HepG2 (cell line): ENCODE measurements around the gene MICB. TPM values are rescaled to one million over a fixed set of nuclear protein-coding genes. Genes with fewer than 3 reads are reported as not detected.

Source experiments
- ARNT ChIP-seq: fragments of 450-650 bp; IDR thresholded peaks from 2 replicates; pipeline ENCODE4 v1.6.1; 2017
- BRCA1 ChIP-seq: sonication (generic); formaldehyde crosslinking; IDR thresholded peaks from 2 replicates; pipeline ENCODE4 v1.4.0; 2020; ENCODE audit warnings: missing genetic modification reagents
- ELF4 ChIP-seq: sonication (generic); formaldehyde crosslinking; IDR thresholded peaks from 2 replicates; pipeline ENCODE4 v1.5.0; 2020; ENCODE audit warnings: missing genetic modification reagents, mild to moderate bottlenecking, moderate library complexity, borderline replicate concordance
- HNF4G ChIP-seq, 2 experiments: sonication (generic) in 1 of 2; formaldehyde crosslinking in 1 of 2; IDR thresholded peaks; 2 replicates each; pipeline versions ENCODE4 v1.4.0 to v1.6.1; 2011 to 2020; ENCODE audit warnings: borderline replicate concordance in 2 of 2, low read depth in 2 of 2, mild to moderate bottlenecking in 2 of 2, low read length in 1 of 2, missing genetic modification reagents in 1 of 2, moderate library complexity in 1 of 2
- SMARCC2 ChIP-seq: fragments of 450-650 bp; IDR thresholded peaks from 2 replicates; pipeline ENCODE4 v1.6.1; 2017; ENCODE audit warnings: antibody characterized with exemption, mild to moderate bottlenecking
- SNRNP70 ChIP-seq: fragments of 200-400 bp; formaldehyde crosslinking; IDR thresholded peaks from 2 replicates; pipeline ENCODE4 v1.6.1; 2017; ENCODE audit warnings: mild to moderate bottlenecking, low read depth, low read length, moderate library complexity
- TAF15 ChIP-seq: fragments of 200-400 bp; formaldehyde crosslinking; IDR thresholded peaks from one replicate; pipeline ENCODE4 v1.6.1; 2018; ENCODE audit warnings: mild to moderate bottlenecking, low read depth, low read length; ENCODE audit not compliant: poor library complexity, severe bottlenecking
- TMF1 ChIP-seq: sonication (generic); formaldehyde crosslinking; IDR thresholded peaks from 2 replicates; pipeline ENCODE4 v1.8.1; 2022; ENCODE audit warnings: low read depth, missing genetic modification reagents
- ZNF20 ChIP-seq: sonication (generic); formaldehyde crosslinking; IDR thresholded peaks from 2 replicates; pipeline ENCODE4 v1.4.0; 2020; ENCODE audit warnings: mild to moderate bottlenecking, moderate library complexity, missing genetic modification reagents
- ZNF619 ChIP-seq: sonication (generic); formaldehyde crosslinking; IDR thresholded peaks from 2 replicates; pipeline ENCODE4 v1.4.0; 2020; ENCODE audit warnings: mild to moderate bottlenecking, missing genetic modification reagents
- polyA plus RNA-seq, 8 experiments: library from polyadenylated mRNA; depleted of rRNA in 3 of 8; stranded (reverse) in 7 of 8; unstranded in 1 of 8; fragments of >200 nt; fragmentation: Illumina TruSeq in 4 of 8; extraction: Trizol in 4 of 8; gene quantifications; 2 replicates each; pipeline versions ENCODE4 v1.2.1 to v1.2.3, GENCODE V29; 2011 to 2016; ENCODE audit warnings: low read depth in 4 of 8, missing spikeins in 1 of 8, mixed read lengths in 1 of 8; ENCODE audit not compliant: insufficient read depth in 1 of 8
- total RNA-seq, 5 experiments: library from RNA; depleted of rRNA; stranded (reverse); fragments of >200 nt; fragmentation: Illumina TruSeq; extraction: Trizol; gene quantifications; 2 replicates each; pipeline ENCODE4 v1.2.3, GENCODE V29; 2016; ENCODE audit warnings: low read depth in 1 of 5
- TF ChIP-seq, protein P1 (sequence below): sonication (generic); formaldehyde crosslinking; IDR thresholded peaks from 2 replicates; pipeline ENCODE4 v1.4.0; 2020; ENCODE audit warnings: low read depth, missing genetic modification reagents
- TF ChIP-seq, protein P2 (sequence below): conservative IDR thresholded peaks from 2 replicates; pipeline ENCODE4 v1.6.1; 2018; ENCODE audit warnings: missing genetic modification reagents
- TF ChIP-seq, protein P3 (sequence below): fragments of 450-650 bp; IDR thresholded peaks from 2 replicates; pipeline ENCODE4 v1.6.1; 2017
- TF ChIP-seq, protein P4 (sequence below): sonication (generic); formaldehyde crosslinking; IDR thresholded peaks from 2 replicates; pipeline ENCODE4 v1.4.0; 2020; ENCODE audit warnings: mild to moderate bottlenecking, missing genetic modification reagents

MICB gene
- total and polyA plus RNA-seq, 2 of the 13 experiments (the other 11 are each of a cell fraction or from before 2014, with no cell fraction given), result 12.5 to 12.8 TPM

DNA sequence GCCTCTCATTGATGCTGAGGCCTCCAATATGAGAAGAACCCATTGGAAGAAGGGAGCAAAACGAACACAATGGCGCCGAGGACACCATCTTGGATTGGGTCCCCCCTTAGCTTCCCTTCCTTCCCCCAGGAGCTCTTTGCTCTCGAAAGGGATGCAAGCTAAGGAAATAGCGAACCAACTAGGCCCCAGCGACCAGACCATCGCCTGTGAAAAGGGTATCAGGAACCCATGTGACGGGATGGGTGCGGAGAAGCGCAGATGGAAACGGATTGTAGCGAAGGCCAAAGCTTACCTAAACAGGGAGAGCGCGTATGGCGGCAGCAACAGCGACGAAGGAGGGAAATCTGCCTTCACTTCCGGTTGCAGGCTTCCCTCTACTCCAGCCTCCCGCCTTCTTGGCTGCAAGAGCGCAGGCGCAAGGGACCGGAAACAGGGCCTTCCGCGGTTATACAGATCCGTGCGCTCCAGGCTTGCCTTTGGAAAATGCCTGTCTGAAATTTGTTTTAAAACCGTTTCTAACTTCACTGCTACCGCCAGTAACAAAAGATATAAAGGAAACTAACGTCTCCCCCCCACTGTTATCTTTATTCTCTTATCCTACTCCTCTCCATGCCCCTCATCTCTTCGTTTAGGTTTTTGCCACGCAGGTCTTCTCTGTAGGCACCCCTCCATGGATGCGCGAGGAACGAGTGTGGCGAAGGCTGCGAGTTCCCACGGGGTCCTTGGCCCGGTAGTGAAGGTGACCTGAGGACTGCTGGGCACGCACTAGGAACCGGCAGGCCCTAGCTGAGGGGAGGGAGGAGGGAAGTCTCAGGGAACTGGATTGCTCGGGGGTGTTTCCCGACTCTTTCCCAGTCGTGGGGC lies 43.9 kb downstream of the MICB start, which contains the start of gene DDX39B (continued):
- TF ChIP-seq TMF1 (CRISPR knock-in tag) (peak; percentile 43), BRCA1 (CRISPR knock-in tag) (no peak; the same call in 1 of the 2 replicates), TAF15 (no peak), HNF4G (IDR thresholded peaks at IDR 0.05; ENCODE audit: borderline replicate concordance, low read depth, low read length) (no peak), HNF4G (CRISPR knock-in tag; IDR thresholded peaks at IDR 0.05; ENCODE audit: borderline replicate concordance, low read depth) (no peak; the same call in 1 of the 2 replicates), ZNF20 (CRISPR knock-in tag) (peak; percentile 92; the same call in 1 of the 2 replicates), ZNF619 (CRISPR knock-in tag) (peak; percentile 80; the same call in 1 of the 2 replicates), ELF4 (peak; percentile 98), ARNT (no peak), SNRNP70 (no peak), SMARCC2 (no peak)
- TF ChIP-seq, protein P1, sequence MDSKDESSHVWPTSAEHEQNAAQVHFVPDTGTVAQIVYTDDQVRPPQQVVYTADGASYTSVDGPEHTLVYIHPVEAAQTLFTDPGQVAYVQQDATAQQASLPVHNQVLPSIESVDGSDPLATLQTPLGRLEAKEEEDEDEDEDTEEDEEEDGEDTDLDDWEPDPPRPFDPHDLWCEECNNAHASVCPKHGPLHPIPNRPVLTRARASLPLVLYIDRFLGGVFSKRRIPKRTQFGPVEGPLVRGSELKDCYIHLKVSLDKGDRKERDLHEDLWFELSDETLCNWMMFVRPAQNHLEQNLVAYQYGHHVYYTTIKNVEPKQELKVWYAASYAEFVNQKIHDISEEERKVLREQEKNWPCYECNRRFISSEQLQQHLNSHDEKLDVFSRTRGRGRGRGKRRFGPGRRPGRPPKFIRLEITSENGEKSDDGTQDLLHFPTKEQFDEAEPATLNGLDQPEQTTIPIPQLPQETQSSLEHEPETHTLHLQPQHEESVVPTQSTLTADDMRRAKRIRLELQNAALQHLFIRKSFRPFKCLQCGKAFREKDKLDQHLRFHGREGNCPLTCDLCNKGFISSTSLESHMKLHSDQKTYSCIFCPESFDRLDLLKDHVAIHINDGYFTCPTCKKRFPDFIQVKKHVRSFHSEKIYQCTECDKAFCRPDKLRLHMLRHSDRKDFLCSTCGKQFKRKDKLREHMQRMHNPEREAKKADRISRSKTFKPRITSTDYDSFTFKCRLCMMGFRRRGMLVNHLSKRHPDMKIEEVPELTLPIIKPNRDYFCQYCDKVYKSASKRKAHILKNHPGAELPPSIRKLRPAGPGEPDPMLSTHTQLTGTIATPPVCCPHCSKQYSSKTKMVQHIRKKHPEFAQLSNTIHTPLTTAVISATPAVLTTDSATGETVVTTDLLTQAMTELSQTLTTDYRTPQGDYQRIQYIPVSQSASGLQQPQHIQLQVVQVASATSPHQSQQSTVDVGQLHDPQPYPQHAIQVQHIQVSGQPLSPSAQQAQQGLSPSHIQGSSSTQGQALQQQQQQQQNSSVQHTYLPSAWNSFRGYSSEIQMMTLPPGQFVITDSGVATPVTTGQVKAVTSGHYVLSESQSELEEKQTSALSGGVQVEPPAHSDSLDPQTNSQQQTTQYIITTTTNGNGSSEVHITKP (CRISPR knock-in tag), result peak; percentile 58; the same call in 1 of the 2 replicates
- TF ChIP-seq, protein P2, sequence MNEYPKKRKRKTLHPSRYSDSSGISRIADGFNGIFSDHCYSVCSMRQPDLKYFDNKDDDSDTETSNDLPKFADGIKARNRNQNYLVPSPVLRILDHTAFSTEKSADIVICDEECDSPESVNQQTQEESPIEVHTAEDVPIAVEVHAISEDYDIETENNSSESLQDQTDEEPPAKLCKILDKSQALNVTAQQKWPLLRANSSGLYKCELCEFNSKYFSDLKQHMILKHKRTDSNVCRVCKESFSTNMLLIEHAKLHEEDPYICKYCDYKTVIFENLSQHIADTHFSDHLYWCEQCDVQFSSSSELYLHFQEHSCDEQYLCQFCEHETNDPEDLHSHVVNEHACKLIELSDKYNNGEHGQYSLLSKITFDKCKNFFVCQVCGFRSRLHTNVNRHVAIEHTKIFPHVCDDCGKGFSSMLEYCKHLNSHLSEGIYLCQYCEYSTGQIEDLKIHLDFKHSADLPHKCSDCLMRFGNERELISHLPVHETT, result peak; percentile 20
- TF ChIP-seq, protein P3, sequence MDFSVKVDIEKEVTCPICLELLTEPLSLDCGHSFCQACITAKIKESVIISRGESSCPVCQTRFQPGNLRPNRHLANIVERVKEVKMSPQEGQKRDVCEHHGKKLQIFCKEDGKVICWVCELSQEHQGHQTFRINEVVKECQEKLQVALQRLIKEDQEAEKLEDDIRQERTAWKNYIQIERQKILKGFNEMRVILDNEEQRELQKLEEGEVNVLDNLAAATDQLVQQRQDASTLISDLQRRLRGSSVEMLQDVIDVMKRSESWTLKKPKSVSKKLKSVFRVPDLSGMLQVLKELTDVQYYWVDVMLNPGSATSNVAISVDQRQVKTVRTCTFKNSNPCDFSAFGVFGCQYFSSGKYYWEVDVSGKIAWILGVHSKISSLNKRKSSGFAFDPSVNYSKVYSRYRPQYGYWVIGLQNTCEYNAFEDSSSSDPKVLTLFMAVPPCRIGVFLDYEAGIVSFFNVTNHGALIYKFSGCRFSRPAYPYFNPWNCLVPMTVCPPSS, result no peak
- TF ChIP-seq, protein P4, sequence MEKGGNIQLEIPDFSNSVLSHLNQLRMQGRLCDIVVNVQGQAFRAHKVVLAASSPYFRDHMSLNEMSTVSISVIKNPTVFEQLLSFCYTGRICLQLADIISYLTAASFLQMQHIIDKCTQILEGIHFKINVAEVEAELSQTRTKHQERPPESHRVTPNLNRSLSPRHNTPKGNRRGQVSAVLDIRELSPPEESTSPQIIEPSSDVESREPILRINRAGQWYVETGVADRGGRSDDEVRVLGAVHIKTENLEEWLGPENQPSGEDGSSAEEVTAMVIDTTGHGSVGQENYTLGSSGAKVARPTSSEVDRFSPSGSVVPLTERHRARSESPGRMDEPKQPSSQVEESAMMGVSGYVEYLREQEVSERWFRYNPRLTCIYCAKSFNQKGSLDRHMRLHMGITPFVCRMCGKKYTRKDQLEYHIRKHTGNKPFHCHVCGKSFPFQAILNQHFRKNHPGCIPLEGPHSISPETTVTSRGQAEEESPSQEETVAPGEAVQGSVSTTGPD (CRISPR knock-in tag), result no peak
